Panc1 (cell line): ENCODE measurements around the gene NFIC.

Experiments
- CTCF ChIP-seq: fragments of 450-650 bp; IDR thresholded peaks from 2 replicates; pipeline ENCODE4 v1.5.1; 2017; ENCODE audit warnings: mild to moderate bottlenecking
- POLR2AphosphoS5 ChIP-seq: IDR thresholded peaks from 2 replicates; pipeline ENCODE4 v1.6.1; 2012; ENCODE audit warnings: mild to moderate bottlenecking, low read depth, low read length, moderate library complexity
- REST ChIP-seq, 2 experiments: IDR thresholded peaks; 2 replicates each; pipeline ENCODE4 v1.6.1; 2011 to 2012; ENCODE audit warnings: low read depth in 2 of 2, control low read depth in 1 of 2, low read length in 1 of 2, mild to moderate bottlenecking in 1 of 2, moderate library complexity in 1 of 2; ENCODE audit not compliant: insufficient read depth in 1 of 2
- SIN3A ChIP-seq: IDR thresholded peaks from 2 replicates; pipeline ENCODE4 v1.6.1; 2012; ENCODE audit warnings: low read depth, mild to moderate bottlenecking, low read length, moderate library complexity, borderline replicate concordance; ENCODE audit not compliant: insufficient read depth
- TCF7L2 ChIP-seq: IDR thresholded peaks from 2 replicates; pipeline ENCODE4 v1.6.1; 2011; ENCODE audit warnings: mild to moderate bottlenecking, low read depth, low read length, inconsistent platforms

DNA sequence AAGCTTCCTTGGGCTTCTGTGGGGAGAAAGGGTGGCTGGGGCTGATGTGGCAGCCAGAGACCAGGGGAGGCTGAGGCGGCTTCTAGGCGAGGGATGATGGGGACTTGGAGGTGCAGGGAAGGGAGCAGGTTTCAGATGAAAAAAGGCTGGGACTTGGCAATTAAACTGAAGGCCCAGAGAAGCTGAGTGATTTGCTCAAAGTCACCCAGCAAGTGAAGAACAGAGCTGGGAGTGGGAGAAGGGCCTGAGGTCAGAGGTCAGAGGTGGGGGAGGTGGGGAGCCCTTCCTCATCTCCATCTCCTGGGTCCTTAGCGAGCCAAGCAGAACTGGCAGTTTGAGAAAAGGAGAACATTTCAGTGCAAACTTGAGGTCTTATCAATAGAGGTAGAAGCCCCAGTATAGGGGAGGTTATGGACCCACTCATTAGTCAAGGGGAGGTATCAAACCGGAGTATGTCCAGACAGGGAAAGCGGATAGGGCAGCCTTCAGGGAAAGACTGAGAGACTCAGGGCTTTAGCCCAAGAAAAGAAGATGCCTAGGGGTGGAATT lies 49.6 kb upstream of the NFIC start:
- no peak for TF ChIP-seq CTCF
- TF ChIP-seq REST (IDR thresholded peaks at IDR 0.05; ENCODE audit: insufficient read depth in 1 of 2, low read depth in 2 of 2, low read length in 1 of 2) = no peak
- TF ChIP-seq POLR2AphosphoS5 = no peak
- TF ChIP-seq SIN3A = no peak
- no peak for TF ChIP-seq TCF7L2
